Type B pancreatic cell (in vitro differentiated cells): ENCODE measurements around the gene ESYT2. TPM values are rescaled to one million over a fixed set of nuclear protein-coding genes. Genes with fewer than 3 reads are reported as not detected.
A peak's percentile ranks its signal among the peaks of the same experiment; 100 is the strongest.

Experiments
- DNase-seq: peaks from one replicate; pipeline ENCODE4 v3.0.0; 2021; ENCODE audit warnings: mixed read lengths; ENCODE audit not compliant: unreplicated experiment; ENCODE audit errors: extremely low spot score
- H3K27ac Mint-ChIP-seq: 2 replicates; pipeline ENCODE4 v1.8.0; 2021; ENCODE audit warnings: mild to moderate bottlenecking, mixed read lengths
- H3K27me3 Mint-ChIP-seq: 2 replicates; pipeline ENCODE4 v1.8.0; 2021; ENCODE audit warnings: mixed read lengths
- H3K36me3 Mint-ChIP-seq: 2 replicates; pipeline ENCODE4 v1.8.0; 2021; ENCODE audit warnings: mixed read lengths
- H3K4me1 Mint-ChIP-seq: one replicate; pipeline ENCODE4 v1.8.0; 2021; ENCODE audit warnings: mixed read lengths; ENCODE audit not compliant: unreplicated experiment
- H3K4me3 Mint-ChIP-seq: 2 replicates; pipeline ENCODE4 v1.8.0; 2021; ENCODE audit warnings: mild to moderate bottlenecking, mixed read lengths
- H3K9me3 Mint-ChIP-seq: 2 replicates; pipeline ENCODE4 v1.8.0; 2021; ENCODE audit warnings: mixed read lengths
- total RNA-seq: library from RNA; stranded (reverse); gene quantifications from 2 replicates; pipeline ENCODE4 v1.2.1, GENCODE V29; 2021; ENCODE audit warnings: low replicate concordance
- TF ChIP-seq, protein P1 (sequence below): fragments of 200-600 bp; sonication (generic); conservative IDR thresholded peaks from 2 replicates; pipeline ENCODE4 v1.5.0; 2021; ENCODE audit warnings: antibody characterized with exemption, mild to moderate bottlenecking

The ESYT2 gene
- total RNA-seq, 1 donor from 2014 or later: 42.1 TPM

DNA sequence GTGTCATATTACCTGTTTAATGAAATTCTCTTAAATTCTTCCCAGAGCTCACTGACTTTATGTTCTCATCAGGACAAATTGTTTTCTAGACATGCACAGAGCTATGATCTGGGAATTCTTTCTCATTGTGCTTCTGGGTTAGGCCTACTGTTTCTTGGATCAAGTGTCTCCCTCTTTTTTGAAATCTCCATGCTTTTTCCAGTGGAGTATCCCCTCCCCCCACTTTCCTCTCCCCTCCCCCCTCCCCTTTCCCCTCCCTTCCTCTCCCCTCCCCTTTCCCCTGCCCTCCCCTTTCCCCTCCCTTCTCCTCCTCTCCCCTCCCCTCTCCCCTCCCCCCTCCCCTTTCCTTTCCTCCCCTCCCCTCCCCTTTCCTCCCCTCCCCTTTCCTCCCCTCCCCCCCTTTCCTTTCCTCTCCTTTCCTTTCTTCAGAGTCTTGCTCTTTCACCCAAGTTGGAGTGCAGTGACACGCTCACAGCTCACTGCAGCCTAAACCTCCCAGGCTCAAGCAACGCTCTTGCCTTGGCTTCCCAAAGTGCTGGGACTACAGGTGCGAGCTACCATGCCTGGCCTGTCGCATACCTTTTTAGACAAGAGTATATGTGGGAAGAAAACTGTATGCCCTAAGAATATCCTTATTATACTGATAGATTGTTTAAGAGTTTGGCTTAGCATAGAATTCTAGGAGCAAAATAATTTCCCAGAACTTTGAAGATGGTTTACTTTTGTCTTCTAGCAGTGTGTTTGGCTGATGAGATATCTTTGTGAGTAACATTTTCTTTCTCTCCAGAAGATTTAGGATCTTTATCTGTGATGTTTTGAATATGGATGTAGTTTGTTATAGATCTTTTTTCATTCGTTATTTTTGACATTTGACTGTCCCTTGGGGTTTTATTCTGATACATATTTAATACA is 29.5 kb upstream of the ESYT2 start:
- no peaks in the 10 kb centered on the region for H3K27me3 Mint-ChIP-seq
- H3K36me3 Mint-ChIP-seq: peaks cover 7% of the 10 kb centered on the region
- peaks cover 3% of the 10 kb centered on the region for H3K9me3 Mint-ChIP-seq
- peak overlapping the region; percentile 82 for H3K27ac Mint-ChIP-seq
- TF ChIP-seq, protein P1, sequence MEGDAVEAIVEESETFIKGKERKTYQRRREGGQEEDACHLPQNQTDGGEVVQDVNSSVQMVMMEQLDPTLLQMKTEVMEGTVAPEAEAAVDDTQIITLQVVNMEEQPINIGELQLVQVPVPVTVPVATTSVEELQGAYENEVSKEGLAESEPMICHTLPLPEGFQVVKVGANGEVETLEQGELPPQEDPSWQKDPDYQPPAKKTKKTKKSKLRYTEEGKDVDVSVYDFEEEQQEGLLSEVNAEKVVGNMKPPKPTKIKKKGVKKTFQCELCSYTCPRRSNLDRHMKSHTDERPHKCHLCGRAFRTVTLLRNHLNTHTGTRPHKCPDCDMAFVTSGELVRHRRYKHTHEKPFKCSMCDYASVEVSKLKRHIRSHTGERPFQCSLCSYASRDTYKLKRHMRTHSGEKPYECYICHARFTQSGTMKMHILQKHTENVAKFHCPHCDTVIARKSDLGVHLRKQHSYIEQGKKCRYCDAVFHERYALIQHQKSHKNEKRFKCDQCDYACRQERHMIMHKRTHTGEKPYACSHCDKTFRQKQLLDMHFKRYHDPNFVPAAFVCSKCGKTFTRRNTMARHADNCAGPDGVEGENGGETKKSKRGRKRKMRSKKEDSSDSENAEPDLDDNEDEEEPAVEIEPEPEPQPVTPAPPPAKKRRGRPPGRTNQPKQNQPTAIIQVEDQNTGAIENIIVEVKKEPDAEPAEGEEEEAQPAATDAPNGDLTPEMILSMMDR: no peak
- H3K4me3 Mint-ChIP-seq: peak overlapping the region; percentile 83
- DNase-seq: no peak
- peaks cover 34% of the 10 kb centered on the region for H3K4me1 Mint-ChIP-seq

DNA sequence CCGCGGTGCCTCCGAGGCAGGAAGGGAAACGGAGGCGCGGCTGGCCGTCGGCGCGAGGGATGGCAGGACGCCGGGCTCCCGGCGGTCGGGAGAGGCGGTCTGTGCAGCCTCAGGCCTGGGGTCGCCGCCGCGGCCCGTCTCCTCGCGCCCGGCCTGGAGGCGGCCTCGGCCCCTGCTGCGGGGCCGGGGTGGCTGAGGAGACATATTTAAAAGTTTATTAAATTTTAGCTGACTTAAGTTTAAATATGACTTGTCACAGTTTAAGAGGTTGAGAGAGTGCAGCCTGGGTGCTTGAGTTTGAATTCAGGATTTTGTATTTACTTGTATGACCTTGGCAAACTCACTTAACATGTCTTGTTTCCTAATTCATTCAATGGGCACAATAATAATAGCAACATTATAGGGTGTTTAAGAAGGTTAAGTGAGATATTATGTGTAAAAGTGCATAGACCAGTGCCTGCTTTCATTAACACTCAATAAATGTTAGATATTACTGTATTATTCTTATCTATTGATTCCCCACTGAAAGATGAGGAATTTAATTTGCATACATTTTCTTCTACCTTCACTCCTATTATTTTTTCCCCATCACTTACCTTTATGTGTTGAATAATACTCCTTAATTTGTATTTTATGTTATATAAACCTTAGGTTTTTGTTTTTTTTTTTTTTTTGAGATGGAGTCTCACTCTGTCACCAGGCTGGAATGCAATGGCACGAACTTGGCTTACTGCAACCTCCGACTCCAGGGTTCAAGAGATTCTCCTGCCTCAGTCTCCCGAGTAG is 27.8 kb upstream of the ESYT2 start:
- H3K27ac Mint-ChIP-seq: peak overlapping the region; percentile 72
- H3K4me1 Mint-ChIP-seq: peaks cover 26% of the 10 kb centered on the region
- no peak for DNase-seq
- H3K36me3 Mint-ChIP-seq: peaks cover 6% of the 10 kb centered on the region
- H3K27me3 Mint-ChIP-seq: no peaks in the 10 kb centered on the region
- TF ChIP-seq, protein P1: no peak
- H3K4me3 Mint-ChIP-seq: peak overlapping the region; percentile 86
- H3K9me3 Mint-ChIP-seq: peaks cover 1% of the 10 kb centered on the region

DNA sequence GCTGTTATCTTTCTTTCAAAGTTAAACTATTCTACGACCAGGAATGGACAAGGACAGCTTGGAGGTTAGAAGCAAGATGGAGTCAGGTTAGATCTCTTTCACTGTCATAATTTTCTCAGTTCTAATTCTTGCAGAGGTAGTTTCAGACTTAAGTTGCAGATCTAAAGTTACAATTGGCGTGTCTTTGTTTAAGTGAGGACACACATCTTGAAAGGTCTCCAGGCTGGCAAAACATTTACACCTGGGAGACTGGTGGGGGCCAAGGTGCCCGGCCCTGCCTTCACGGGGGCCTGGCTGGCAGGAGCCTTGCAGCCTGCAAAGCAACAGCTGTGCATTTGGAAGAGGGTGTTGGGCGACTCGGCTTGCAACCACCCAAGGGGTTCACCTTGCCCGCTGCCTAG is 25.4 kb upstream of the ESYT2 start:
- Mint-ChIP-seq H3K4me3 (peak overlapping the region; percentile 78), H3K4me1 (peaks cover 12% of the 10 kb centered on the region), H3K27ac (peak overlapping the region; percentile 34), H3K9me3 (no peaks in the 10 kb centered on the region), H3K36me3 (peaks cover 3% of the 10 kb centered on the region), H3K27me3 (no peaks in the 10 kb centered on the region)
- TF ChIP-seq, protein P1: no peak
- no peak for DNase-seq

DNA sequence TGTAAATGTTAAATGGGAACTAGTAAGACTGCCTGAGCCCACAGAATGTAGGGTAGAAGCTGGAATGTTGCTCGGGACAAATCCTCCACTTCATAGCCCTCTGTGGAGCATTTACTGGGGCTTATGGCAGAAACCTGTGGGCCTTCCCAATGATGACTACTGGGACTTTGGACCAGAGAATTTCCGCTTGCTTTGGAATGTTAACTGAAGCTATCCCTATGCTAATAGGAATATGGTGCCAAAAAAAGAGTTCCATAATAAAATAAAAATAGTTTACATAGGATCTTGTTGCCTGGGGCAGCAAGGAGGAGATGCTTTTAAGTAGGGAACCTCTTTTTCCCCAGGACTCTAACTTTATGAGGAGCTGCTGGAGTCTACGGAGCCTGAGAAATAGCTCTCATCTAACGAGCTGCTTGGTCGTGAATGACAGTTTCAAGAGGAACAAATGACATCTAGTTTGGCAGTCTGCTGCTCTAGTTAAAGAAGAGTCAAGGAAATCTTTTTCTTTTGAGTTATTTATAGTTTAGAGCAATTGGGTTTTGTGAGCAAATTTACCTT is 21.3 kb upstream of the ESYT2 start:
- Mint-ChIP-seq H3K36me3 (no peaks in the 10 kb centered on the region), H3K4me1 (no peaks in the 10 kb centered on the region), H3K27ac (no peak overlapping the region), H3K27me3 (no peaks in the 10 kb centered on the region), H3K4me3 (no peak overlapping the region), H3K9me3 (no peaks in the 10 kb centered on the region)
- DNase-seq: no peak
- TF ChIP-seq, protein P1: no peak

DNA sequence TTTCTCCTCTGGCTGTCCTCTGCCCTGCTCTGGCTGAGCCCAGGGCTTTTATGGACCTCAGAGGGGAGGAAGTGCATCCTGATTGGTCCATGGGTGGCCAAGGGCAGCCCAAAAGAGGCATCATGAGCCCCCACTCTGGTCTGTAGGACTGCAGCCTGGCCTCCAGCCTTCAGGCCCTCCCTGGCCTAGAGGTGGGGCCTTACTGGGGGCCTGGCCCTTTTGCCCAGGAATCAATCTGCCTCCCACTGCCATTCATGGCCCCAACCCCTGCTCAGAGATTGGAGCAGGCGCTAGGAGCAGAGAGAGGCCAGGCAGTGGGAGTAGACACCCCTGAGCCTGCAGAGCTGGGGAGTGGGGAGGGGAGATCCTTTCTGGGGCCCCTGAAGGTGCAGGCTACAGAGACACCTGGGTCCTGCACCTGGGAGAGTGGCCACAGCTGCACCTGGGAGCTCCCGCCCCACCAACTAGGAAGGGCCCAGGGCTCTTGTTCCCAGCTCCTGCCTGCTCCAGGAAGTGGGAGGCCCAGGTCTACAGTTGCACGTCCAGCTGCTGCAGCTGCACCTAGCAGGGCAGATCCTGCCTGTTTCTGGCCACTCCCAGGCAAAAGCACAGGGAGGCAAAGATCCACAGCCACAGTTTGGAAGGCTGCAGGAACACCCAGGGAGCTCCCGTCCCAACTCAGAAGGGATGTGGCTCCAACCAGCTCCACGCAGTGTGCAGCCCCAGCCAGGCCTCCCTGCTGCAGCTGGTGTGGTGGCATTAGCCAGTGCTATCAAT is 20.6 kb upstream of the ESYT2 start:
- DNase-seq: no peak
- no peaks in the 10 kb centered on the region for H3K27me3 Mint-ChIP-seq
- no peaks in the 10 kb centered on the region for H3K36me3 Mint-ChIP-seq
- no peaks in the 10 kb centered on the region for H3K4me1 Mint-ChIP-seq
- H3K9me3 Mint-ChIP-seq: peaks cover 2% of the 10 kb centered on the region
- H3K27ac Mint-ChIP-seq: no peak overlapping the region
- TF ChIP-seq, protein P1: no peak
- no peak overlapping the region for H3K4me3 Mint-ChIP-seq
